Hepatic stellate cell (primary cell): ENCODE data around the gene GC.
"Not testable (repeated sequence)": the region's sequence is repeated elsewhere in the genome, so short reads cannot be mapped to it uniquely, and the experiment has no call there.

Experiments used
- DNase-seq: peaks from one replicate; pipeline ENCODE4 v3.0.0; 2011; ENCODE audit warnings: low spot score

GC gene, protein sequence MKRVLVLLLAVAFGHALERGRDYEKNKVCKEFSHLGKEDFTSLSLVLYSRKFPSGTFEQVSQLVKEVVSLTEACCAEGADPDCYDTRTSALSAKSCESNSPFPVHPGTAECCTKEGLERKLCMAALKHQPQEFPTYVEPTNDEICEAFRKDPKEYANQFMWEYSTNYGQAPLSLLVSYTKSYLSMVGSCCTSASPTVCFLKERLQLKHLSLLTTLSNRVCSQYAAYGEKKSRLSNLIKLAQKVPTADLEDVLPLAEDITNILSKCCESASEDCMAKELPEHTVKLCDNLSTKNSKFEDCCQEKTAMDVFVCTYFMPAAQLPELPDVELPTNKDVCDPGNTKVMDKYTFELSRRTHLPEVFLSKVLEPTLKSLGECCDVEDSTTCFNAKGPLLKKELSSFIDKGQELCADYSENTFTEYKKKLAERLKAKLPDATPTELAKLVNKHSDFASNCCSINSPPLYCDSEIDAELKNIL

GRCh38 chr4:71783972-71784371, at the start of gene GC:
GC (minus strand) TSS chr4:71784079; CDS start chr4:71784018, 61 bp downstream.
- no peak for DNase-seq

GRCh38 chr4:71833232-71833900, 49.5 kb upstream of the GC start:
- no peak for DNase-seq

DNA sequence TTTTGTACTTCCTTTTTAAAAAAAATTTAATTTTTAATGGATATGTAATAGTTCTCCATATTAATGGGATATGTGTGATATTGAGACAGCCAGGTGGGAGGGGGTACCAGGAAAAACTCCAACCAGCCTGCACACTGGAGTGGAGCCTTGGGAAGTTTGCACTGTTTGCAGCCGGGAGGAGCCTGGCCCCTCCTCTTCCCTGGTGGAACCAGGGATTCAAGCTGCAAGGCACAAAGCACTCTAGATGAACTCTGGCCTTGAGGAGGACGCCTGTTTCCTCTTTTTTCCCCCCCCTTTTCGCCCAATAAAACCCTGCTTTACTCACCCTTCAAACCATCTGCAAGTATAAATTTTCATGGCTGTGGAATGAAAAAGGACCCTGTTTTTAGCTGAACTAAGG, 48.2 kb upstream of the GC start:
- DNase-seq, result no peak

GRCh38 chr4:71830497-71831190, 46.8 kb upstream of the GC start:
- DNase-seq, result no peak

- no peak for DNase-seq
Observed at GRCh38 chr4:71828470-71828869, 44.6 kb upstream of the GC start.

- no peak for DNase-seq
Observed at GRCh38 chr4:71827826-71828225, 43.9 kb upstream of the GC start.

DNA sequence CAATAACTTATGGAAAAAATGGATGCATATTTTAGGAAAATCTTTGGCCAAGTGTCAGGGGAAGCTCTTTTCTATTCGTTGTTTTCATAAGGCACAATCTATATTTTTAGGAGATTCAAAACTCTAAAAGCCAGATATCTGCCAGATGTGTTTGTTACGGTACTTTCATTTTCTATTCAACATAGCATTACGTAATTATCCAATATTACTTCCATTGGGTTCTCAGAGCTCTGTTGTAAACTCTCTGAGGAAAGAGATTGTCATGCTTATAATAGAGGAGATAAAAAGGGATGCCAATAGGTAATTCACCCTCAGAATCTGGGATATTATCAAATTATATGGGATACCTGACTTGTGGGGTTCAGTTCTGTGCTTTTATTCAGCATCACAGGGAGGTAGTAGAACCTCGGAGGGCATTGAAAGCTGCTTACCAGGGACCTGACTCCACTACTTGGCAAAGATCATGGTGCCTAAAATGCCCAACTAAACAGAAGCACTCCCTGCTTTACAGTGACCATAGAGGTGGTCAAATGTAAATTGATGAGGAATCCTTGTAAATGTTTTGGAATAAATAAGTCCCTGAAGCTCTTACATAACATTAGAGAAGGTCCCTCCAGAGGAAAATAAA, 32.9 kb upstream of the GC start:
- DNase-seq, result no peak

GRCh38 chr4:71814433-71814832, 30.6 kb upstream of the GC start:
- DNase-seq, result no peak

DNA sequence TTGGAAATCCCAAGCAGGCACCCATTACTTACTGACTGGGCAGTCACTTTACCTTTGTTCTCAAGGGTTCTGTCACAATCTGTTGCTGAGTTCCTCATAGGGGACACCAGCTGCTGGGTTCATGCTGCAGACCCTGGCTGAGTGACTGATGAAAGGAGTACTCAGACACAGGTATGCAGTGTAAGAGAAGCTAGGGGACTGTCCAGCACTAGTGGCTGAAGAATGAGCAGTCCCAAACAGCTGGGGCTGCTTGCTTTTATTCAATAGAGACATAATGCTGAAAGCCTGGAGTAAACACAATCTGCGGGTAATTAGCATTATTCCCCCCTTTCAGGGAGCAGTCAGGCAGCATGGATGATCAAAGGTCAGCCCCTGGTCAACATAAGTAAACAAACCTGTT, 25.9 kb upstream of the GC start:
- not testable (repeated sequence) for DNase-seq

DNA sequence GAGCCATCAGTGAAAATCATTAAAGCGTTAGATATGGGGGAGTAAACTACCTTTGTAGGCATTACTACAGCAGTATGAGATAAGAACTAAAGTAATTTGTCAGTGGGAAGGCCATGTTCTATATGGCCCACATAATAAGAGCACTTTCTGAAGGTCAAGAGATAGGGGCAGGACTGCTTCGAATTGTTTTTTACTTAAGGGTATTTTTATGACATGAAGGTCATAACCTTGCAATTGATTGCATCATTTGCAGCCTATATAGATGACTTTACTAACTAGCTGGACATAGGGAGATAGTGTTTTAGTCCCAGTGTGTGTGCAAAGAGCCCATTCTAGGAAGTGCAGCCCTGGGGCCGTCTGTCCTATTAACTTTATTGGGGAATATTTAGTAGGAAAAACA, 23.6 kb upstream of the GC start:
- no peak for DNase-seq

- DNase-seq, result not testable (repeated sequence)
Observed at GRCh38 chr4:71805230-71805629, 21.4 kb upstream of the GC start.

DNA sequence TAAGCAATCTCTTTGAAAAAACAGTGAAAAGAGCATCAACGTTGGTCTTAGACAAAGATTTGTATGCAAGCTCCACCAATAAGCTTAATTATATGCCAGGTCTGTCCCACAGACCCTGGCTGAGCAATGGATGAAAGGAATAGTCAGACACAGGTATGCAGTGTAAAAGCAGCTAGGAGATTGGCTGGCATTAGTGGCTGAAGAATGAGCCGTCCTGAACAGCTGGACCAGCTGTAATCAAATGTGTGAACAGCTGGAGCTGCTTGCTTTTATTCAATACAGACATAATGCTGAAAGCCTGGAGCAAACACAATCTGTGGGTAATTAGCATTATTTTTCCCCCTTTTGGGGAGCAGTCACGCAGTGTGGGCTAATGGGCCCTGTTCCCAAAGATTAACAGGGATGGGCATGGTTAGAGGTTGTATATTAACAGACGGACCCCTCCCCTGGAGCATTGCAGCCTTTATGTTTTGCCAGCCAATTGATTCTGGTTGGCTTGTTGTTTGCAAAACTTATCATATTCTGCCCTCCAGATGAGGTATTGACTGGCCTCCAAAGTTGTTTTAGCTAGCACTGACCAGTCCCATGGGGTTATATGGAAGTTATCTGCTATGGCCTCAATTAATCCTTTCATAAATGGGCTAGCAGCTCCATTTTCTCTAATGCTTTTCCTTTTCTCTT, 20.3 kb upstream of the GC start:
- DNase-seq, result not testable (repeated sequence)

- no peak for DNase-seq
Observed at GRCh38 chr4:71785959-71786358, 2.1 kb upstream of the GC start.

GRCh38 chr4:71784569-71785197, 804 bp upstream of the GC start:
- DNase-seq, result no peak

GRCh38 chr4:71777891-71778290, 6.0 kb downstream of the GC start:
- DNase-seq, result no peak

GRCh38 chr4:71775449-71775848, 8.4 kb downstream of the GC start:
- DNase-seq, result no peak

- no peak for DNase-seq
Observed at GRCh38 chr4:71774136-71774535, 9.7 kb downstream of the GC start.

DNA sequence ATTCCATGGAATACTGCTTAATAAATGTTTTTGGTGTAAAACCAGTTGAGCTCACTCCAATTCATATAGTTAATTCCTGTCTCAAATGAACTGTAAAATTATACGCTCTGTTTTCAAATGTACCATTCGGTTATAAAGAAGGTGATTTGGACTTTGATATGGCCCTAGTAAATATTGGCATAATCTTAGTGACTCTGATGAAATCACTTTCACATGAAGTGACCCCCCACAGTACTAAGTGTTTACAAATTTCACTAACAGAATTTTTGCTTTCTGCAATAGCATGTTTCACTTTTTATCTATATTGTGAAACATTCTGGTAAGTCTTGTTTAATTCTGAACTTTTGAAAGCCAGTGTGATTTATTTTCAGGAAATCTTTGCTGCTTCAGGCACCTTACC, 10.9 kb downstream of the GC start:
- DNase-seq, result no peak

DNA sequence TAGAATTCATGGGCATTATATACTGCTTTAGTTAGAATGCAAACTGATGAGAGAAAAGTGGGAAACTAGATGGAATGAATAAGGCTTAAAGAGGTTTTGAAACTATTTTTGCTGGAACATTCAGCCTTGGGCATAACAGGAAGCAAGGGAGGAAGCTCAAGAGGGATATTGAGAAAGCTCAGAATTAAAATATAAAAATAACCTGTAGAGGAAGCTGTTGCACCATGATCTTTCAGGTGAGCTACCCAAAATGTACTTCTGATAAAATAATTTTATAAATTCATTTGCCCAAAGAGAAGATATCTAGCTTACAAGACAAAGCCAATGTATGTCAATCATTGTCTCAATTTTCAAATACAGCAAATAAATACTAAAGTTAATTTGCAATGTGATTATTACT, 11.3 kb downstream of the GC start:
- DNase-seq, result no peak

DNA sequence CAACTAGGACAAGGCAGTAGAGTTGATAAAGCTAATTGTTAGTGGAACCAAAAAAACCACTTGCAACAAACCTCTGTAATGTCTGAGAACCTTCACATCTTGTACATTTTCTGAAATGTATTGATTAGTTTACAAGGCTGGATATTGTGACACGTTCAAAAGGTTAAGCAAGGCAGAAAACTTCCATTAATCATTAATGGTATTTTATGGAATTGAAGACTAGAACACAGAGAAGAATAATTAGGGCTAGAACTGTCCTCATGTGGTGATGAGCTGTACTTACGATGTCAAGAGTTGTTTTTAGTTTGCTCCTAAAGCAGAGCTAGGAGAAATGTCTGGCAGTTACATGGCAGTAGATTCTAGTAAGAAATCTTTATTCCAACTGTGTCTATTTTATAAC, 12.3 kb downstream of the GC start:
- no peak for DNase-seq

DNA sequence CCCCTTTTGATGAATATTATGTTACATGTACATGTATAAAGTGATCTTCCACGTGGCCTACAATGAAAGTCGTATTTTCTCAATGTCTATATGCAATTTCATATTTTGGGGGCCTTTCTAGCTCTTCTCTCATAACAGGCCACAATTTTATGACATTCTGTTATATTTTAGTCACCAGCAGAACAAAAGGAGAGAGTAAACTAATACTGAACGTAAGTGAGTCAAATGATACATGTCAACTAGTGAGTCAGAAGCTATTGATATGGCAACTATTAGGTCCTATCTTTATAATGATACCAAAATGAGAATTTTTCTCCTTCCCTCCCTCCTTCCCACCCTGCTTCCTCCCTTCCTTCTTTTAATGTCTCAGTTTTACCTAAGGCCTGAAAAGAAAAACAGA, 14.4 kb downstream of the GC start:
- no peak for DNase-seq
